ENCODE measurements around the gene ARL6IP4. TPM values are rescaled to one million over a fixed set of nuclear protein-coding genes. Genes with fewer than 3 reads are reported as not detected.

Gene ARL6IP4
- total RNA-seq, 3 donors from 2014 or later = 127 to 171 (median 128) TPM

DNA sequence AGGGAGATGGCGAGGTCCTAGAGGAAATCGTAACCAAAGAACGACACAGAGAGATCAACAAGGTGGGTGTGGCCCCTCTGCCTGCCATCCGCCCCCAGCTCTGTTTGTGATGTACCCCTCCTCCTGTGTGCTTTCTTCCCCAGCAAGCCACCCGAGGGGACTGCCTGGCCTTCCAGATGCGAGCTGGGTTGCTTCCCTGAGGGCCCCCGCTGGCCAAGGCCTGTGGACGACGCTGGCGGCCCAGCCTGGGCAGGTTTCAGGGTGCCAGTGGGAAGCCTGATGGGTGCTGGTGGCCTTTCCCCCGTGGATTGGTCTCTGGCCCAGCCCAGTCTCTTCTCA, 2.0 kb downstream of the ARL6IP4 start:
- Histone ChIP-seq H3K4me3 (no peak overlapping the region), H3K9me3 (no peaks in the 10 kb centered on the region), H3K4me1 (ENCODE audit: low read depth) (peaks cover 20% of the 10 kb centered on the region), H3K36me3 (ENCODE audit: low read depth) (no peaks in the 10 kb centered on the region)
- TF ChIP-seq, protein P1, sequence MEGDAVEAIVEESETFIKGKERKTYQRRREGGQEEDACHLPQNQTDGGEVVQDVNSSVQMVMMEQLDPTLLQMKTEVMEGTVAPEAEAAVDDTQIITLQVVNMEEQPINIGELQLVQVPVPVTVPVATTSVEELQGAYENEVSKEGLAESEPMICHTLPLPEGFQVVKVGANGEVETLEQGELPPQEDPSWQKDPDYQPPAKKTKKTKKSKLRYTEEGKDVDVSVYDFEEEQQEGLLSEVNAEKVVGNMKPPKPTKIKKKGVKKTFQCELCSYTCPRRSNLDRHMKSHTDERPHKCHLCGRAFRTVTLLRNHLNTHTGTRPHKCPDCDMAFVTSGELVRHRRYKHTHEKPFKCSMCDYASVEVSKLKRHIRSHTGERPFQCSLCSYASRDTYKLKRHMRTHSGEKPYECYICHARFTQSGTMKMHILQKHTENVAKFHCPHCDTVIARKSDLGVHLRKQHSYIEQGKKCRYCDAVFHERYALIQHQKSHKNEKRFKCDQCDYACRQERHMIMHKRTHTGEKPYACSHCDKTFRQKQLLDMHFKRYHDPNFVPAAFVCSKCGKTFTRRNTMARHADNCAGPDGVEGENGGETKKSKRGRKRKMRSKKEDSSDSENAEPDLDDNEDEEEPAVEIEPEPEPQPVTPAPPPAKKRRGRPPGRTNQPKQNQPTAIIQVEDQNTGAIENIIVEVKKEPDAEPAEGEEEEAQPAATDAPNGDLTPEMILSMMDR (IDR thresholded peaks at IDR 0.05) = no peak
- intact Hi-C loops (cut with DNase I, micrococcal nuclease) = loop anchor here in 1 of 2 donors (10.0 kb wide), 1 partner anchor 162 kb away; no protein-coding TSS in a partner anchor
- no peak for ATAC-seq
- no peak for DNase-seq

DNA sequence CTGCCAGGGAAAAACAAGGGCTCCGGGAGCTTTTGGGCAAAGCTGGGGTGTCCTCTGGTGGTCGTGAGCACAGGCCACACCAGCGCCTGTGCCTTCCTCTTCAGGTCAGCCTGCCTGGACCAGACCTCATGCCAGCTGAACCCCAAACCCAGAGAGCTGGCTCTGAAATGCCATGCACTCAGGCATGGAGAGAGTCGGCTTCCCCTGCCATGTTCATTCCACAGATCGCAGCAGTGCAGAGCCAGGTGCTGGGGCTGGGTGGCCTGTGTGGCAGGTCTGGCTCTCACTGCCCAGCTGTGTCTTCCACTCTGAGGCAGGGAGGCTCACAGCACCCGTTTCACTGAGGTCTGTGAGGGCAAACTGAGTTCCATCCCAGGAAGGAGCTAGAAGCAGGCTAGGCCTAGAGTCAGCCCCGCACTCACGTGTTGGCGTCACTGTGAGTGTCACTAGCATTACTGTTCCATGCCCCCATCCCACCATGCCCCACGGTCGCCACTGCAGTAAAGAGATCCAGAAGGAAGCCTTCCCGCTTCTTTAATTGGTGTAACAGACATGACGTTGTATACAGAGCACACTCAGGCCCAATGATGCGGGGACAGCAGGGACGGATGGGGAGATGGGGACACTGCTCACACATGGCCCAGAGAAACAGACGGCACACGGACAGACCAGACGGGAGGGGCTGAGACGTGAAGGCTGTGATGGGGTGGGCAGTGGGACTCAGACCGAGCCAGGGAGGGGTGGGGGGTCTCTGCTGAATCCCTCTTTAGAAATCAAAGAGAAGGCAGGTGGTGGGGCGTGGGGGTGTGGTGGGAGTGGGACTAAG, 2.7 kb downstream of the ARL6IP4 start:
- Histone ChIP-seq H3K9me3 (no peaks in the 10 kb centered on the region), H3K4me1 (ENCODE audit: low read depth) (peaks cover 20% of the 10 kb centered on the region), H3K4me3 (no peak overlapping the region), H3K36me3 (ENCODE audit: low read depth) (no peaks in the 10 kb centered on the region)
- TF ChIP-seq, protein P1 (IDR thresholded peaks at IDR 0.05) = no peak
- DNase-seq (no peak), ATAC-seq (no peak)
- intact Hi-C loops (cut with DNase I, micrococcal nuclease) = loop anchor here in 1 of 2 donors (10.0 kb wide), 1 partner anchor 162 kb away; no protein-coding TSS in a partner anchor

DNA sequence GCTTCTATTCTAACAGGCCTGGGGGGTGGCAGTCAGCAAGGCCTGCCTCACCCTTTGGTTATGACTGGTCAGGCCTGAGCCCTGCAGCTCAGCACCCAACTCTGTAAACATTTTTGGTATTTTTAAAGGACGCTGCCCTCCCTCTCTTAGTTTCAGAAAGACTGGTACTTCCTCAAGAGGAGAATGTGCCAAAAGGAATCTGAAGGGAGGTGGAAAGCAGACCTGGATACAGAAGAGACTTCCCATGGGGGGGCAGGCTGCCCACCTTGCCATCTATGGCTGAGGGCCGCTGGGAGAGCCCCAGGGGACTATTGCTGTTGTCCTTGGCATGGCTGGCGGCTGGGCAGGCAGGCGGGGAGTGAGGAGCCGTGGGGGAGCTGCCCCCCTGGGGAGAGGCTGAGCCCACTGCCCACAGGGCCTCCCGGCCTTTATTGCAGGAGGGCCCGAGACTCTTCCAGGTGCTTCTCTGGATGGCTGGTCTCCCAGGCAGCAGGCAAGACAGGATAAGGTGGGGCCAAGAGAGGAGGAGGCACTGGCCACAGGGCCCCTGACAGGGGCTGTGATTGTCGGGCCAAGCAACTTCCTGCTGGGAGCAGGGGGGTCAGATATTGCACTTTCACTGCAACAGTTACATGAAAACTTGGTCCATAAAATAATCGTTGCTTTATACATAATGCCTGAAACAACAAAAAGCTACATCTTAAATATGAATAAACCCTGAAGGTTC, 3.5 kb downstream of the ARL6IP4 start:
- ATAC-seq = no peak
- Histone ChIP-seq H3K4me3 (no peak overlapping the region), H3K9me3 (no peaks in the 10 kb centered on the region), H3K36me3 (ENCODE audit: low read depth) (no peaks in the 10 kb centered on the region), H3K4me1 (ENCODE audit: low read depth) (peaks cover 20% of the 10 kb centered on the region)
- no peak for DNase-seq
- intact Hi-C loops (cut with DNase I, micrococcal nuclease) = loop anchor here in 1 of 2 donors (10.0 kb wide), 1 partner anchor 161 kb away; no protein-coding TSS in a partner anchor
- TF ChIP-seq, protein P1 (IDR thresholded peaks at IDR 0.05) = no peak

DNA sequence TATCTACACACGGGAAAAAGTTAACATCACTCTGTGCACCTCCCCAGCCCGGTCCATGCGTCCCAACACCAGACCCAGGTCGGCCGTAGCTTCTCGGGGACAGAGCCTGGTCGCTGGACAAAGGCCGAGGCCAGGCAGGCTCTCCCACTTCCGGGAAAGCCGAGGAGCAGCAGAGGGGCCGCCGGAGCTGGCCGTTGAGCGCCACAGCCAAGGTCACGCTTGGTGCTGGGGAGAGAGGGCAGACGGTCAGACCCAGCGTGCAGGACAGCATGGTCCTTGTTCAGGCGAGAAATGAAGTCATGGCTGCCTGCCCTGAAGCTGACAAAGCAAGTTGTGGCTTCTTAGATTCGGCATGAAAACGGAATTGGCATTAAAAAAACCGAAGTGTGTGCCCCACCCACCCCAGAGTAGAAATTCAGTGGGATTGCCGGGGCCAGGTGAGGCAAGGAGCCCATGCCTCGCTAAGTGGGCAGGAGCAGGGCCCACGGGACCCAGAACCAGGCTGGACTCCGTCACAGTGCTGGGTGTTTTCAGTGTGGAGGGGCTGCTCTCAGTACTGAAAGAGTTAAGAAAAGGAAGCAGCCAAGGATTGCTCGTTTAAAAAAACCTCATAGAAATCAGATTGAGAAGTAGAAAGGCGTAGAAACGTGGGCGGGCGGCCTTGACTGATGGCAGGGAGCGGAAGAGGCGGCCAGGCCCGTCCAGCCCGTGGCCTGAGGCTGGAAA, 4.3 kb downstream of the ARL6IP4 start:
- no peak for ATAC-seq
- Histone ChIP-seq H3K4me1 (ENCODE audit: low read depth) (peaks cover 12% of the 10 kb centered on the region), H3K36me3 (ENCODE audit: low read depth) (no peaks in the 10 kb centered on the region), H3K4me3 (no peak overlapping the region), H3K9me3 (no peaks in the 10 kb centered on the region)
- TF ChIP-seq, protein P1 (IDR thresholded peaks at IDR 0.05) = no peak
- DNase-seq = no peak
- intact Hi-C loops (cut with DNase I, micrococcal nuclease) = loop anchor here in 1 of 2 donors (10.0 kb wide), 1 partner anchor 160 kb away; no protein-coding TSS in a partner anchor
